IMR-90 (cell line): ENCODE results near the gene GPR89B. TPM values are rescaled to one million over a fixed set of nuclear protein-coding genes. Genes with fewer than 3 reads are reported as not detected.

Experiments used
- ATAC-seq: fragments of 200-7000 bp; cut with Tn5 transposase; 2 replicates; pipeline ENCODE4 v1.9.1; 2020; ENCODE audit warnings: low read depth, mild to moderate bottlenecking, moderate library complexity
- BruUV-seq: library from RNA; stranded (reverse); fragments of 400-500 nt; replicated peaks from 2 replicates; lab custom pipeline; 2021; lab: Mats Ljungman, UMichigan
- CTCF ChIA-PET: fragments of 300-600 bp; formaldehyde crosslinking; extraction: SDS; loops from one replicate; lab custom pipeline; 2021; ENCODE audit warnings: antibody characterized with exemption; lab: Yijun Ruan, JAX
- POLR2A ChIA-PET: fragments of 300-600 bp; sonication (Branson Sonifier 250); formaldehyde crosslinking; loops from one replicate; lab custom pipeline; 2022; ENCODE audit warnings: antibody characterized with exemption; ENCODE audit not compliant: unreplicated experiment; lab: Charles Lee
- DNase-seq: peaks from one replicate; pipeline ENCODE4 v3.0.0; 2013
- H2AFZ ChIP-seq: replicated peaks from 2 replicates; pipeline ENCODE3; 2013; ENCODE audit warnings: low read length, mild to moderate bottlenecking; ENCODE audit not compliant: poor library complexity
- H2AK5ac ChIP-seq: 2 replicates; pipeline ENCODE4 v1.6.1; 2013; ENCODE audit warnings: low read depth, low read length, inconsistent platforms
- H2AK9ac ChIP-seq: replicated peaks from 2 replicates; pipeline ENCODE3; 2013; ENCODE audit warnings: mild to moderate bottlenecking, low read depth, low read length, moderate library complexity; ENCODE audit not compliant: poor library complexity
- H2BK120ac ChIP-seq: 2 replicates; pipeline ENCODE4 v1.6.1; 2013; ENCODE audit warnings: low read depth, low read length, inconsistent platforms
- H2BK15ac ChIP-seq: 3 replicates; pipeline ENCODE4 v1.6.1; 2013; ENCODE audit warnings: low read depth, low read length, inconsistent platforms
- H2BK20ac ChIP-seq: 2 replicates; pipeline ENCODE4 v1.6.1; 2013; ENCODE audit warnings: low read depth, mild to moderate bottlenecking, inconsistent platforms, low read length, moderate library complexity
- H2BK5ac ChIP-seq: 2 replicates; pipeline ENCODE4 v1.6.1; 2013; ENCODE audit warnings: mild to moderate bottlenecking, low read depth, low read length, inconsistent platforms; ENCODE audit not compliant: poor library complexity, severe bottlenecking
- H3K14ac ChIP-seq: replicated peaks from 2 replicates; pipeline ENCODE4 v1.6.1; 2013; ENCODE audit warnings: low read depth, low read length, inconsistent platforms
- H3K18ac ChIP-seq: 2 replicates; pipeline ENCODE4 v1.6.1; 2013; ENCODE audit warnings: low read depth, low read length, control low read depth
- H3K23ac ChIP-seq: 2 replicates; pipeline ENCODE4 v1.6.1; 2013; ENCODE audit warnings: low read depth, low read length, inconsistent platforms
- H3K27ac ChIP-seq: 2 replicates; pipeline ENCODE4 v1.5.1; 2013; ENCODE audit warnings: mild to moderate bottlenecking, control low read depth, low read length; ENCODE audit not compliant: insufficient read depth
- H3K27me3 ChIP-seq: 2 replicates; pipeline ENCODE4 v1.6.1; 2013; ENCODE audit warnings: low read length; ENCODE audit not compliant: control insufficient read depth, insufficient read depth
- H3K36me3 ChIP-seq: 2 replicates; pipeline ENCODE4 v1.6.1; 2013; ENCODE audit warnings: low read length, mixed read lengths; ENCODE audit not compliant: control insufficient read depth, insufficient read depth
- H3K4ac ChIP-seq: 2 replicates; pipeline ENCODE4 v1.6.1; 2013; ENCODE audit warnings: low read depth, low read length, inconsistent platforms
- H3K4me1 ChIP-seq: 2 replicates; pipeline ENCODE4 v1.6.1; 2013; ENCODE audit warnings: low read length, mixed read lengths; ENCODE audit not compliant: control insufficient read depth, insufficient read depth
- H3K4me2 ChIP-seq: 2 replicates; pipeline ENCODE4 v1.6.1; 2013; ENCODE audit warnings: low read depth, mild to moderate bottlenecking, control low read depth, low read length, moderate library complexity
- H3K4me3 ChIP-seq: 2 replicates; pipeline ENCODE4 v1.5.1; 2013; ENCODE audit warnings: low read depth, mild to moderate bottlenecking, control low read depth, low read length, moderate library complexity; ENCODE audit not compliant: insufficient read depth
- H3K56ac ChIP-seq: 2 replicates; pipeline ENCODE4 v1.6.1; 2013; ENCODE audit warnings: low read length, inconsistent platforms; ENCODE audit not compliant: insufficient read depth; ENCODE audit errors: extremely low read depth
- H3K79me1 ChIP-seq, 2 experiments: 2 replicates each; pipeline ENCODE4 v1.6.1; 2013; ENCODE audit warnings: low read length in 2 of 2, inconsistent platforms in 1 of 2, low read depth in 1 of 2
- H3K9ac ChIP-seq: 2 replicates; pipeline ENCODE4 v1.6.1; 2013; ENCODE audit warnings: low read depth, low read length, control low read depth
- H3K9me1 ChIP-seq: 2 replicates; pipeline ENCODE4 v1.6.1; 2013; ENCODE audit warnings: low read length, inconsistent platforms; ENCODE audit not compliant: insufficient read depth
- H3K9me3 ChIP-seq: 2 replicates; pipeline ENCODE4 v1.6.1; 2013; ENCODE audit warnings: low read length; ENCODE audit not compliant: control insufficient read depth, insufficient read depth
- H4K20me1 ChIP-seq: 2 replicates; pipeline ENCODE4 v1.6.1; 2013; ENCODE audit warnings: low read length, inconsistent platforms; ENCODE audit not compliant: insufficient read depth
- H4K5ac ChIP-seq: 2 replicates; pipeline ENCODE4 v1.6.1; 2013; ENCODE audit warnings: mild to moderate bottlenecking, low read depth, low read length, control low read depth
- H4K8ac ChIP-seq, 2 experiments: 2 replicates each; pipeline ENCODE4 v1.6.1; 2013; ENCODE audit warnings: low read depth in 2 of 2, low read length in 2 of 2, control low read depth in 1 of 2, inconsistent platforms in 1 of 2
- H4K91ac ChIP-seq: 2 replicates; pipeline ENCODE4 v1.6.1; 2013; ENCODE audit warnings: low read depth, low read length, inconsistent platforms; ENCODE audit not compliant: insufficient read depth
- MAZ ChIP-seq: IDR thresholded peaks from 2 replicates; pipeline ENCODE4 v1.6.1; 2012; ENCODE audit warnings: low read depth, mild to moderate bottlenecking, low read length, improper control_type of control experiment, moderate library complexity, borderline replicate concordance
- NFE2L2 ChIP-seq: fragments of 150-350 bp; IDR thresholded peaks from 2 replicates; pipeline ENCODE4 v1.6.1; 2016; ENCODE audit warnings: low read depth, mild to moderate bottlenecking, low read length
- POLR2A ChIP-seq: IDR thresholded peaks from 2 replicates; pipeline ENCODE4 v1.6.1; 2012; ENCODE audit warnings: mild to moderate bottlenecking, low read depth, low read length
- WGBS, 2 experiments: methylation state at CpG; one replicate each; pipeline versions ENCODE4 v1.1.5 to v1.1.7; 2013; ENCODE audit warnings: missing lambda C conversion rate in 2 of 2; ENCODE audit not compliant: insufficient read length in 1 of 2; ENCODE audit errors: extremely low coverage in 2 of 2; 5-methylcytosine and 5-hydroxymethylcytosine counted together
- dilution Hi-C: fragments of 300-500 bp; cut with HindIII; formaldehyde crosslinking; loops from one replicate; pipeline ENCODE4 v1.14.3; 2018; ENCODE audit warnings: low sequenced_read_pairs; ENCODE audit not compliant: unreplicated experiment
- in situ Hi-C: fragments of 300-500 bp; cut with MboI; formaldehyde crosslinking; loops from 3 replicates; pipeline ENCODE4 v1.14.3; 2019; ENCODE audit warnings: low sequenced_read_pairs, inconsistent platforms, mixed read lengths
- intact Hi-C: fragments of 100-400 bp; cut with micrococcal nuclease; formaldehyde crosslinking; loops from 2 replicates; pipeline ENCODE4 v1.10.0; 2022
- polyA plus RNA-seq, 3 experiments: library from polyadenylated mRNA; depleted of rRNA; stranded (reverse); fragments of >200 nt; gene quantifications; 2 replicates each; pipeline ENCODE4 v1.2.3, GENCODE V29; 2012; ENCODE audit warnings: low replicate concordance in 1 of 3
- total RNA-seq: library from RNA; depleted of rRNA; stranded (reverse); fragments of >200 nt; gene quantifications from 2 replicates; pipeline ENCODE4 v1.2.3, GENCODE V29; 2012

GPR89B gene
- total and polyA plus RNA-seq, 2 of the 4 experiments (the other 2 are of a cell fraction): 9.4 to 13.1 TPM

DNA sequence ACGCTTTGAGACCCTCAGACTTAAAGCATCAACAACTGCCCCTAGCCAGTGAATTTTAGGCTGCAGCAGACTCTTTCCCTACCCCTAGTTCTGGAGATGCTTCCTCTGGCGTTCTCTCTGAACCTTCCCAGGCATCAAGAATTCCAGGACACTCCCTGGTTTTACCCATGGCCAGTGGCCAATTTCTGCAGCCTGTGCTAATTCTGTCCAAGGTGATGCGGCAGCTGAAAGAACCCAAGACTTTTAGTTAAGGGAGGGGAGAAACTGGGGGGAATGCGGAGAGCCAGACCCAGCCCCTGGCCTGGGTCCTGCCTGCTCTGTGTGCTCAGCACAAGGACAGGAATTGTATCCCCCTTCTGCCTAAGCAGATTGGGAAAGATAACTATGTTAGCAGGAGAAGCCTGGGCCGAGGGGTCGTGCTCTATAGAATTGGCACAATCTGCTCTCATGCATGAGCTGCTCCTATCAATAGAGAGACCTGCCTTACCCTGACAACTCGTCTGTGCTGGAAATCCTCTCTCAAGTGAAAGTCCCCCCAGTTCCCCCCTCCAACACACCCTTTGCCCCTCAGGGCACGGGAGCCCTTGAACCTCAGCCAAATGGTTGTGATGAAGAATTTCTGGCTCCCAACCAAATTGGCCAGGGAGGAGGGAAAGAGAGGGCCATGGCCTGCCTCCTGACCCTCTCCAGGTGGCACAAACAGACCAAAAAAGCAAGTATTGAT, 31.0 kb upstream of the GPR89B start:
- BruUV-seq: no TSS peak
- Histone ChIP-seq H3K14ac (no peak overlapping the region), H4K20me1 (no peaks in the 10 kb centered on the region), H3K4me3 (no peak overlapping the region), H4K5ac (no peak overlapping the region), H3K27me3 (peaks cover 6% of the 10 kb centered on the region), H3K9me3 (no peaks in the 10 kb centered on the region), H3K23ac (no peak overlapping the region), H2AK9ac (no peak overlapping the region), H2BK120ac (no peak overlapping the region), H3K56ac (no peak overlapping the region), H3K18ac (no peak overlapping the region), H3K9me1 (no peaks in the 10 kb centered on the region), H2BK20ac (no peak overlapping the region), H3K4me1 (no peaks in the 10 kb centered on the region), H4K8ac (no peak overlapping the region), H4K91ac (no peak overlapping the region), H2AK5ac (no peak overlapping the region), H2BK5ac (no peak overlapping the region), H3K4ac (no peak overlapping the region), H2BK15ac (no peak overlapping the region), H2AFZ (no peak overlapping the region), H3K9ac (no peak overlapping the region), H3K4me2 (no peak overlapping the region), H3K79me1 (no peaks in the 10 kb centered on the region), H3K36me3 (no peaks in the 10 kb centered on the region), H3K27ac (no peak overlapping the region)
- TF ChIP-seq NFE2L2: no peak
- no peak for TF ChIP-seq POLR2A
- TF ChIP-seq MAZ: no peak
- in situ Hi-C loops: loop anchor here (10.0 to 25.0 kb wide), 2 partner anchors 262 to 410 kb away; no protein-coding TSS in a partner anchor
- POLR2A ChIA-PET: no interaction called here
- dilution Hi-C loops: no loop called here
- DNase-seq (no peak), ATAC-seq (no peak)
- CTCF ChIA-PET: interaction anchor here (1.0 kb wide), 1 partner anchor 13 kb away, joined by 3 read pairs; no protein-coding TSS in a partner anchor
- 10% methylated on average over 2 of the region's 8 CpGs; no CpG with 5 or more reads in 1 of the 2 experiments for WGBS, 2 experiments
- intact Hi-C loops: no loop called here
